ENCODE data around the gene SUCLA2. TPM values are rescaled to one million over a fixed set of nuclear protein-coding genes. Genes with fewer than 3 reads are reported as not detected.

The SUCLA2 gene
- total and polyA plus RNA-seq, 2 experiments from 2014 or later, result 48.6 to 69.8 TPM

GRCh38 chr13:48000559-48001113 lies 437 bp downstream of the SUCLA2 start:
- no peak for TF ChIP-seq EZH2 (IDR thresholded peaks at IDR 0.05; ENCODE audit: insufficient read depth, poor library complexity, severe bottlenecking)
- TF ChIP-seq EZH2phosphoT487 (IDR thresholded peaks at IDR 0.05; ENCODE audit: insufficient read depth, low read depth), result no peak
- in situ Hi-C loops (cut with MboI), result no loop called here
- H3K27me3 ChIP-seq (replicated peaks; ENCODE audit: insufficient read depth), result no peaks in the 10 kb centered on the region
- peak overlapping the region; percentile 100 for H3K4me2 ChIP-seq (ENCODE audit: unreplicated experiment)
- peak overlapping the region; percentile 96 for H2AFZ ChIP-seq
- no peaks in the 10 kb centered on the region for H3K9me2 ChIP-seq (ENCODE audit: insufficient read depth)
- H3K27ac ChIP-seq, result peak overlapping the region; percentile 90
- no peaks in the 10 kb centered on the region for H3K36me3 ChIP-seq (ENCODE audit: low read depth)
- WGBS, 2 experiments (ENCODE audit: low coverage in 1 of 2, low lambda C conversion rate in 2 of 2, missing lambda C conversion rate in 2 of 2), result 0 to 1% methylated on average over 25 of the region's 25 CpGs
- DNase-seq, result peak; percentile 62
- peaks cover 9% of the 10 kb centered on the region; the same call in 1 of the 2 replicates for H3K4me1 ChIP-seq (ENCODE audit: insufficient read depth)
- peak overlapping the region; percentile 92 for H3K9ac ChIP-seq
- no peaks in the 10 kb centered on the region for H3K9me3 ChIP-seq (ENCODE audit: low read depth)
- peaks cover 53% of the 10 kb centered on the region for H3K79me2 ChIP-seq (ENCODE audit: insufficient read depth)
- no peaks in the 10 kb centered on the region for H3F3A ChIP-seq (ENCODE audit: insufficient read depth)
- H3K4me3 ChIP-seq, result peak overlapping the region; percentile 96
- H4K20me1 ChIP-seq (ENCODE audit: insufficient read depth), result no peaks in the 10 kb centered on the region

GRCh38 chr13:47999973-48000372 lies 1.1 kb downstream of the SUCLA2 start:
- peak overlapping the region; percentile 100 for H3K4me2 ChIP-seq (ENCODE audit: unreplicated experiment)
- H2AFZ ChIP-seq, result peak overlapping the region; percentile 96

GRCh38 chr13:47997384-47997783 lies 3.7 kb downstream of the SUCLA2 start:
- peaks cover 84% of the 10 kb centered on the region for H3K79me2 ChIP-seq (ENCODE audit: insufficient read depth)
- peaks cover 14% of the 10 kb centered on the region; the same call in 1 of the 2 replicates for H3K36me3 ChIP-seq (ENCODE audit: low read depth)

More at GRCh38 chr13:47999973-48000372, 1.1 kb downstream of the SUCLA2 start:
- no peak for DNase-seq
- in situ Hi-C loops (cut with MboI), result no loop called here
- H3K4me1 ChIP-seq (ENCODE audit: insufficient read depth), result peaks cover 9% of the 10 kb centered on the region; the same call in 1 of the 2 replicates
- TF ChIP-seq EZH2phosphoT487 (IDR thresholded peaks at IDR 0.05; ENCODE audit: insufficient read depth, low read depth), result no peak
- TF ChIP-seq EZH2 (IDR thresholded peaks at IDR 0.05; ENCODE audit: insufficient read depth, poor library complexity, severe bottlenecking), result no peak
- H4K20me1 ChIP-seq (ENCODE audit: insufficient read depth), result no peaks in the 10 kb centered on the region
- H3K9ac ChIP-seq, result peak overlapping the region; percentile 92
- H3K36me3 ChIP-seq (ENCODE audit: low read depth), result peaks cover 6% of the 10 kb centered on the region; the same call in 1 of the 2 replicates
- no peaks in the 10 kb centered on the region for H3F3A ChIP-seq (ENCODE audit: insufficient read depth)
- WGBS, 2 experiments (ENCODE audit: low coverage in 1 of 2, low lambda C conversion rate in 2 of 2, missing lambda C conversion rate in 2 of 2), result 42 to 49% methylated on average over 5 of the region's 5 CpGs
- H3K79me2 ChIP-seq (ENCODE audit: insufficient read depth), result peaks cover 60% of the 10 kb centered on the region
- H3K27ac ChIP-seq, result no peak overlapping the region
- no peaks in the 10 kb centered on the region for H3K27me3 ChIP-seq (replicated peaks; ENCODE audit: insufficient read depth)
- H3K4me3 ChIP-seq, result peak overlapping the region; percentile 96
- H3K9me2 ChIP-seq (ENCODE audit: insufficient read depth), result no peaks in the 10 kb centered on the region
- H3K9me3 ChIP-seq (ENCODE audit: low read depth), result no peaks in the 10 kb centered on the region

GRCh38 chr13:47991859-47992258 lies 9.2 kb downstream of the SUCLA2 start:
- no peak overlapping the region for H3K9ac ChIP-seq

More at GRCh38 chr13:47997384-47997783, 3.7 kb downstream of the SUCLA2 start:
- Histone ChIP-seq H3K9ac (no peak overlapping the region), H3K9me3 (ENCODE audit: low read depth) (no peaks in the 10 kb centered on the region), H4K20me1 (ENCODE audit: insufficient read depth) (no peaks in the 10 kb centered on the region), H3K4me2 (ENCODE audit: unreplicated experiment) (no peak overlapping the region), H3K27ac (no peak overlapping the region), H3K27me3 (replicated peaks; ENCODE audit: insufficient read depth) (no peaks in the 10 kb centered on the region), H2AFZ (no peak overlapping the region), H3F3A (ENCODE audit: insufficient read depth) (no peaks in the 10 kb centered on the region), H3K9me2 (ENCODE audit: insufficient read depth) (no peaks in the 10 kb centered on the region), H3K4me1 (ENCODE audit: insufficient read depth) (peaks cover 9% of the 10 kb centered on the region; the same call in 1 of the 2 replicates), H3K4me3 (no peak overlapping the region)
- DNase-seq, result no peak
- TF ChIP-seq EZH2 (IDR thresholded peaks at IDR 0.05; ENCODE audit: insufficient read depth, poor library complexity, severe bottlenecking) (no peak), EZH2phosphoT487 (IDR thresholded peaks at IDR 0.05; ENCODE audit: insufficient read depth, low read depth) (no peak)
- WGBS, 2 experiments (ENCODE audit: low coverage in 1 of 2, low lambda C conversion rate in 2 of 2, missing lambda C conversion rate in 2 of 2), result 74 to 80% methylated on average over 2 of the region's 2 CpGs
- in situ Hi-C loops (cut with MboI), result no loop called here

More at GRCh38 chr13:47991859-47992258, 9.2 kb downstream of the SUCLA2 start:
- no peaks in the 10 kb centered on the region for H3K9me3 ChIP-seq (ENCODE audit: low read depth)
- in situ Hi-C loops (cut with MboI), result no loop called here
- DNase-seq, result no peak
- no peak overlapping the region for H2AFZ ChIP-seq
- TF ChIP-seq EZH2 (IDR thresholded peaks at IDR 0.05; ENCODE audit: insufficient read depth, poor library complexity, severe bottlenecking) (no peak), EZH2phosphoT487 (IDR thresholded peaks at IDR 0.05; ENCODE audit: insufficient read depth, low read depth) (no peak)
- 84 to 90% methylated on average over 4 of the region's 4 CpGs for WGBS, 2 experiments (ENCODE audit: low coverage in 1 of 2, low lambda C conversion rate in 2 of 2, missing lambda C conversion rate in 2 of 2)
- H3K27me3 ChIP-seq (replicated peaks; ENCODE audit: insufficient read depth), result no peaks in the 10 kb centered on the region
- H3K79me2 ChIP-seq (ENCODE audit: insufficient read depth), result peaks cover 76% of the 10 kb centered on the region
- no peaks in the 10 kb centered on the region for H3F3A ChIP-seq (ENCODE audit: insufficient read depth)
- H3K36me3 ChIP-seq (ENCODE audit: low read depth), result peaks cover 36% of the 10 kb centered on the region
- no peaks in the 10 kb centered on the region for H4K20me1 ChIP-seq (ENCODE audit: insufficient read depth)
- no peaks in the 10 kb centered on the region for H3K9me2 ChIP-seq (ENCODE audit: insufficient read depth)
- H3K4me2 ChIP-seq (ENCODE audit: unreplicated experiment), result no peak overlapping the region
- no peak overlapping the region for H3K4me3 ChIP-seq
- no peaks in the 10 kb centered on the region for H3K4me1 ChIP-seq (ENCODE audit: insufficient read depth)
- no peak overlapping the region for H3K27ac ChIP-seq

Measured in GM23248 (cell line).